Measurements from ENCODE around the gene ZNF865. TPM values are rescaled to one million over a fixed set of nuclear protein-coding genes. Genes with fewer than 3 reads are reported as not detected.
"Not testable (repeated sequence)": the region's sequence is repeated elsewhere in the genome, so short reads cannot be mapped to it uniquely, and the experiment has no call there.

The ZNF865 gene
- polyA plus RNA-seq, 1 donor (not counting 4 experiments of a cell fraction or from before 2014, with no cell fraction given), result 1.1 TPM

DNA sequence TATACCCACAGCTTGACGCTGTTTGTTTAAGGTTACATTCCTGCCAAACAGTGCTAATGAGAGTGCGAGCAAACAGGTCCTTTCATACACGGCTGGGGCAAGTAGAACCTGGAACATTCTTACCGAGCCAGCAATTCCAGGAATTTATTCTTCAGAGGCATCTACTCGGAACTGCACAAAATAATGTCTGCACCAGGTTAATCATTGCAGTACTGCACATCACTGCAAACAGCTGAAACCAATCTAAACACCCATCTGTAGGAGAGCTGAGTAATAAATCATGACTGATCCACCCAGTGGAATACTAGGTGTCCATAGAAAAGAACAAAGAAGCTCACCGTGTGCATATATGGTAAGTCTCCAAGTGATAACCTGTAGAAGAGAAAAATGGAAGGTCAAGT is 23.6 kb upstream of the ZNF865 start:
- FAIRE-seq, result no peak
- Histone ChIP-seq H3K9ac (ENCODE audit: control insufficient read depth, extremely low read depth, insufficient read depth, low read length) (no peak overlapping the region), H3K27ac (ENCODE audit: control insufficient read depth, insufficient read depth, low read length) (no peak overlapping the region), H3K4me1 (ENCODE audit: control insufficient read depth, extremely low read depth, insufficient read depth, low read length) (peaks cover 19% of the 10 kb centered on the region), H3K9me3 (ENCODE audit: control insufficient read depth, low read depth, low read length) (no peaks in the 10 kb centered on the region), H3K9me1 (ENCODE audit: control insufficient read depth, extremely low read depth, insufficient read depth, low read length) (no peaks in the 10 kb centered on the region), H3K4me3 (ENCODE audit: control insufficient read depth in 2 of 3, extremely low read depth in 1 of 3, insufficient read depth in 2 of 3, low read depth in 1 of 3, low read length in 3 of 3) (no peak overlapping the region), H3K27me3 (ENCODE audit: control insufficient read depth, extremely low read depth, insufficient read depth, low read length) (peaks cover 4% of the 10 kb centered on the region), H3K4me2 (ENCODE audit: control insufficient read depth, extremely low read depth, insufficient read depth, low read depth, low read length) (peak overlapping the region; percentile 82), H2AFZ (ENCODE audit: control insufficient read depth, low read length) (no peak overlapping the region), H3K36me3 (ENCODE audit: control insufficient read depth in 2 of 2, extremely low read depth in 1 of 2, insufficient read depth in 2 of 2, low read length in 2 of 2) (peaks cover 0 to 2% of the 10 kb centered on the region in 2 experiments), H4K20me1 (ENCODE audit: control insufficient read depth, extremely low read depth, insufficient read depth, low read length) (no peaks in the 10 kb centered on the region), H3K79me2 (ENCODE audit: control insufficient read depth, insufficient read depth, low read length) (peaks cover 13% of the 10 kb centered on the region)
- dilution Hi-C loops (cut with MboI; ENCODE audit: extremely low pct_ligation_motif_present, low sequenced_read_pairs), result no loop called here
- no peak for DNase-seq (ENCODE audit: low read depth, low spot score)
- TF ChIP-seq, protein P1, sequence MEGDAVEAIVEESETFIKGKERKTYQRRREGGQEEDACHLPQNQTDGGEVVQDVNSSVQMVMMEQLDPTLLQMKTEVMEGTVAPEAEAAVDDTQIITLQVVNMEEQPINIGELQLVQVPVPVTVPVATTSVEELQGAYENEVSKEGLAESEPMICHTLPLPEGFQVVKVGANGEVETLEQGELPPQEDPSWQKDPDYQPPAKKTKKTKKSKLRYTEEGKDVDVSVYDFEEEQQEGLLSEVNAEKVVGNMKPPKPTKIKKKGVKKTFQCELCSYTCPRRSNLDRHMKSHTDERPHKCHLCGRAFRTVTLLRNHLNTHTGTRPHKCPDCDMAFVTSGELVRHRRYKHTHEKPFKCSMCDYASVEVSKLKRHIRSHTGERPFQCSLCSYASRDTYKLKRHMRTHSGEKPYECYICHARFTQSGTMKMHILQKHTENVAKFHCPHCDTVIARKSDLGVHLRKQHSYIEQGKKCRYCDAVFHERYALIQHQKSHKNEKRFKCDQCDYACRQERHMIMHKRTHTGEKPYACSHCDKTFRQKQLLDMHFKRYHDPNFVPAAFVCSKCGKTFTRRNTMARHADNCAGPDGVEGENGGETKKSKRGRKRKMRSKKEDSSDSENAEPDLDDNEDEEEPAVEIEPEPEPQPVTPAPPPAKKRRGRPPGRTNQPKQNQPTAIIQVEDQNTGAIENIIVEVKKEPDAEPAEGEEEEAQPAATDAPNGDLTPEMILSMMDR (optimal IDR thresholded peaks at IDR 0.05 in 1 of 3, IDR thresholded peaks at IDR 0.05 in 1 of 3, conservative IDR thresholded peaks at IDR 0.05 in 1 of 3; ENCODE audit: extremely low read depth in 1 of 3, insufficient read depth in 2 of 3, low read length in 3 of 3), result no peak
- no peak for TF ChIP-seq EZH2 (IDR thresholded peaks at IDR 0.05; ENCODE audit: low read length)

- H4K20me1 ChIP-seq (ENCODE audit: control insufficient read depth, extremely low read depth, insufficient read depth, low read length); H3K9me3 ChIP-seq (ENCODE audit: control insufficient read depth, low read depth, low read length); dilution Hi-C loops (cut with MboI; ENCODE audit: extremely low pct_ligation_motif_present, low sequenced_read_pairs); H3K27ac ChIP-seq (ENCODE audit: control insufficient read depth, insufficient read depth, low read length); FAIRE-seq; H3K27me3 ChIP-seq (ENCODE audit: control insufficient read depth, extremely low read depth, insufficient read depth, low read length); H2AFZ ChIP-seq (ENCODE audit: control insufficient read depth, low read length); H3K9ac ChIP-seq (ENCODE audit: control insufficient read depth, extremely low read depth, insufficient read depth, low read length); H3K9me1 ChIP-seq (ENCODE audit: control insufficient read depth, extremely low read depth, insufficient read depth, low read length); H3K36me3 ChIP-seq (ENCODE audit: control insufficient read depth in 2 of 2, extremely low read depth in 1 of 2, insufficient read depth in 2 of 2, low read length in 2 of 2); DNase-seq (ENCODE audit: low read depth, low spot score); H3K4me3 ChIP-seq (ENCODE audit: control insufficient read depth in 2 of 3, extremely low read depth in 1 of 3, insufficient read depth in 2 of 3, low read depth in 1 of 3, low read length in 3 of 3); H3K4me2 ChIP-seq (ENCODE audit: control insufficient read depth, extremely low read depth, insufficient read depth, low read depth, low read length): not testable (repeated sequence)
- peaks cover 13% of the 10 kb centered on the region for H3K79me2 ChIP-seq (ENCODE audit: control insufficient read depth, insufficient read depth, low read length)
- H3K4me1 ChIP-seq (ENCODE audit: control insufficient read depth, extremely low read depth, insufficient read depth, low read length), result peaks cover 23% of the 10 kb centered on the region
These were observed 23.2 kb upstream of the ZNF865 start for GRCh38 chr19:55582284-55582683.

GRCh38 chr19:55583897-55584296 is 21.6 kb upstream of the ZNF865 start:
- H2AFZ ChIP-seq (ENCODE audit: control insufficient read depth, low read length); H4K20me1 ChIP-seq (ENCODE audit: control insufficient read depth, extremely low read depth, insufficient read depth, low read length); FAIRE-seq; H3K9me3 ChIP-seq (ENCODE audit: control insufficient read depth, low read depth, low read length); H3K9ac ChIP-seq (ENCODE audit: control insufficient read depth, extremely low read depth, insufficient read depth, low read length); H3K36me3 ChIP-seq (ENCODE audit: control insufficient read depth in 2 of 2, extremely low read depth in 1 of 2, insufficient read depth in 2 of 2, low read length in 2 of 2); dilution Hi-C loops (cut with MboI; ENCODE audit: extremely low pct_ligation_motif_present, low sequenced_read_pairs); H3K4me2 ChIP-seq (ENCODE audit: control insufficient read depth, extremely low read depth, insufficient read depth, low read depth, low read length); DNase-seq (ENCODE audit: low read depth, low spot score); H3K9me1 ChIP-seq (ENCODE audit: control insufficient read depth, extremely low read depth, insufficient read depth, low read length); H3K27ac ChIP-seq (ENCODE audit: control insufficient read depth, insufficient read depth, low read length); H3K27me3 ChIP-seq (ENCODE audit: control insufficient read depth, extremely low read depth, insufficient read depth, low read length); H3K4me3 ChIP-seq (ENCODE audit: control insufficient read depth in 2 of 3, extremely low read depth in 1 of 3, insufficient read depth in 2 of 3, low read depth in 1 of 3, low read length in 3 of 3): not testable (repeated sequence)
- Histone ChIP-seq H3K79me2 (ENCODE audit: control insufficient read depth, insufficient read depth, low read length) (peaks cover 11% of the 10 kb centered on the region), H3K4me1 (ENCODE audit: control insufficient read depth, extremely low read depth, insufficient read depth, low read length) (peaks cover 26% of the 10 kb centered on the region)
